MM.1S (cell line): Measurements from ENCODE around the gene ZNF785.

Experiments
- DNase-seq: peaks from one replicate; pipeline ENCODE4 v3.0.0-alpha.2; 2015
- H2AFZ ChIP-seq: fragments of 300-600 bp; sonication (generic); 2 replicates; pipeline ENCODE4 v1.6.0; 2016; ENCODE audit warnings: antibody characterized with exemption, low read length
- H3F3A ChIP-seq: fragments of 300-600 bp; sonication (generic); 2 replicates; pipeline ENCODE4 v1.6.1; 2016; ENCODE audit warnings: mild to moderate bottlenecking, antibody characterized with exemption, low read length, moderate library complexity, mixed read lengths; ENCODE audit not compliant: insufficient read depth
- H3K27ac ChIP-seq: fragments of 300-600 bp; sonication (generic); 2 replicates; pipeline ENCODE4 v1.5.1; 2016; ENCODE audit warnings: mild to moderate bottlenecking, low read length
- H3K27me3 ChIP-seq: fragments of 300-600 bp; sonication (generic); replicated peaks from 2 replicates; pipeline ENCODE4 v1.6.0; 2016; ENCODE audit warnings: low read length; ENCODE audit not compliant: insufficient read depth
- H3K36me3 ChIP-seq: fragments of 300-600 bp; sonication (generic); replicated peaks from 2 replicates; pipeline ENCODE4 v1.6.1; 2016; ENCODE audit warnings: mild to moderate bottlenecking, low read length, mixed read lengths; ENCODE audit not compliant: insufficient read depth
- H3K4me1 ChIP-seq: fragments of 300-600 bp; sonication (generic); 2 replicates; pipeline ENCODE4 v1.6.1; 2016; ENCODE audit warnings: low read length, mixed read lengths
- H3K4me2 ChIP-seq: fragments of 300-600 bp; sonication (generic); 2 replicates; pipeline ENCODE4 v1.6.0; 2016; ENCODE audit warnings: low read depth, low read length
- H3K4me3 ChIP-seq: fragments of 300-600 bp; sonication (generic); 2 replicates; pipeline ENCODE4 v1.5.1; 2016; ENCODE audit warnings: low read length, mixed read lengths
- H3K79me2 ChIP-seq: fragments of 300-600 bp; sonication (generic); 2 replicates; pipeline ENCODE4 v1.6.1; 2016; ENCODE audit warnings: mixed run types, low read length, mixed read lengths
- H3K9ac ChIP-seq: fragments of 300-600 bp; sonication (generic); 2 replicates; pipeline ENCODE4 v1.6.1; 2016; ENCODE audit warnings: low read length, mixed read lengths
- H3K9me2 ChIP-seq: fragments of 300-600 bp; sonication (generic); replicated peaks from 2 replicates; pipeline ENCODE4 v1.6.1; 2016; ENCODE audit warnings: mild to moderate bottlenecking, low read length, mixed read lengths; ENCODE audit not compliant: insufficient read depth
- H3K9me3 ChIP-seq: fragments of 300-600 bp; sonication (generic); replicated peaks from 2 replicates; pipeline ENCODE4 v1.6.1; 2016; ENCODE audit warnings: mild to moderate bottlenecking, low read length, mixed read lengths; ENCODE audit not compliant: insufficient read depth
- H4K20me1 ChIP-seq: fragments of 300-600 bp; sonication (generic); 2 replicates; pipeline ENCODE4 v1.6.1; 2016; ENCODE audit warnings: mild to moderate bottlenecking, low read length, moderate library complexity, mixed read lengths; ENCODE audit not compliant: insufficient read depth
- CTCF ChIP-seq: fragments of 300-600 bp; sonication (generic); IDR thresholded peaks from 2 replicates; pipeline ENCODE4 v1.5.1; 2016; ENCODE audit warnings: antibody characterized with exemption, low read length, mixed read lengths
- EZH2 ChIP-seq: fragments of 300-600 bp; sonication (generic); optimal IDR thresholded peaks from 2 replicates; pipeline ENCODE3; 2017; ENCODE audit warnings: low read depth, mild to moderate bottlenecking, antibody characterized with exemption, low read length, mixed read lengths
- EZH2phosphoT487 ChIP-seq: fragments of 300-600 bp; sonication (generic); IDR thresholded peaks from 2 replicates; pipeline ENCODE4 v1.6.1; 2018; ENCODE audit warnings: antibody characterized with exemption, low read length

The ZNF785 gene

GRCh38 chr16:30533146-30533522 lies 52.4 kb downstream of the ZNF785 start:
- H3K79me2 ChIP-seq = peaks cover 33% of the 10 kb centered on the region

GRCh38 chr16:30532285-30533145 lies 53.0 kb downstream of the ZNF785 start:
- Histone ChIP-seq H3K4me3 (no peak overlapping the region), H2AFZ (no peak overlapping the region), H3K9me2 (no peaks in the 10 kb centered on the region), H3K79me2 (peaks cover 33% of the 10 kb centered on the region), H3K36me3 (no peaks in the 10 kb centered on the region), H3K4me2 (no peak overlapping the region), H3K9ac (no peak overlapping the region), H3K4me1 (peaks cover 21% of the 10 kb centered on the region), H4K20me1 (no peaks in the 10 kb centered on the region), H3K9me3 (no peaks in the 10 kb centered on the region), H3K27ac (no peak overlapping the region), H3K27me3 (no peaks in the 10 kb centered on the region), H3F3A (peaks cover 10% of the 10 kb centered on the region)
- TF ChIP-seq CTCF (no peak), EZH2phosphoT487 (no peak), EZH2 (no peak)
- DNase-seq = no peak

More at GRCh38 chr16:30533146-30533522, 52.4 kb downstream of the ZNF785 start:
- Histone ChIP-seq H2AFZ (no peak overlapping the region), H4K20me1 (no peaks in the 10 kb centered on the region), H3K4me3 (no peak overlapping the region), H3K9ac (no peak overlapping the region), H3F3A (peaks cover 4% of the 10 kb centered on the region), H3K9me3 (no peaks in the 10 kb centered on the region), H3K9me2 (no peaks in the 10 kb centered on the region), H3K4me2 (peak overlapping the region; percentile 88; the same call in 1 of the 2 replicates), H3K27me3 (no peaks in the 10 kb centered on the region), H3K27ac (no peak overlapping the region), H3K4me1 (peaks cover 15% of the 10 kb centered on the region), H3K36me3 (no peaks in the 10 kb centered on the region)
- TF ChIP-seq EZH2phosphoT487 = no peak
- no peak for TF ChIP-seq CTCF
- no peak for TF ChIP-seq EZH2
- no peak for DNase-seq
